Measurements from ENCODE around the gene CNTROB.
A peak's percentile ranks its signal among the peaks of the same experiment; 100 is the strongest.

CNTROB gene

GRCh38 chr17:7989781-7990655 lies 58.0 kb downstream of the CNTROB start:
- peak; percentile 95 for DNase-seq

- no peak for DNase-seq
Observed at GRCh38 chr17:7992516-7992915, 60.5 kb downstream of the CNTROB start.

- no peak for DNase-seq
Observed at GRCh38 chr17:7992924-7993323, 60.9 kb downstream of the CNTROB start.

- no peak for DNase-seq
Observed at GRCh38 chr17:7993972-7994589, 62.1 kb downstream of the CNTROB start.

- DNase-seq: no peak
Observed at GRCh38 chr17:7995724-7996123, 63.7 kb downstream of the CNTROB start.

GRCh38 chr17:7997186-7997585 lies 65.2 kb downstream of the CNTROB start:
- DNase-seq: no peak
